Stimulated activated CD8-positive, alpha-beta memory T cell treated with anti-CD3 and anti-CD28 coated beads, Interleukin-15, amount 100 ng/mL, for 24 hours (primary cell): ENCODE results near the gene FLT1.

ENCODE experiments used
- DNase-seq: peaks from one replicate; pipeline ENCODE4 v3.0.0-alpha.2; 2020; ENCODE audit warnings: low read depth

The FLT1 gene

GRCh38 chr13:28485551-28485950 lies 9.4 kb downstream of the FLT1 start:
- no peak for DNase-seq

GRCh38 chr13:28485097-28485496 lies 9.8 kb downstream of the FLT1 start:
- no peak for DNase-seq

GRCh38 chr13:28483313-28483931 lies 11.5 kb downstream of the FLT1 start:
- DNase-seq = no peak

- DNase-seq = no peak
Observed at GRCh38 chr13:28479005-28479404, 15.9 kb downstream of the FLT1 start.

GRCh38 chr13:28478127-28478526 lies 16.8 kb downstream of the FLT1 start:
- no peak for DNase-seq

GRCh38 chr13:28477709-28477973 lies 17.3 kb downstream of the FLT1 start:
- DNase-seq = no peak

GRCh38 chr13:28476919-28477708 lies 17.8 kb downstream of the FLT1 start:
- DNase-seq = no peak

GRCh38 chr13:28475916-28476725 lies 18.8 kb downstream of the FLT1 start:
- DNase-seq = no peak

- no peak for DNase-seq
Observed at GRCh38 chr13:28474491-28475134, 20.3 kb downstream of the FLT1 start.

- no peak for DNase-seq
Observed at GRCh38 chr13:28473044-28473443, 21.9 kb downstream of the FLT1 start.

- DNase-seq = no peak
Observed at GRCh38 chr13:28471421-28471820, 23.5 kb downstream of the FLT1 start.

- DNase-seq = no peak
Observed at GRCh38 chr13:28470296-28470695, 24.6 kb downstream of the FLT1 start.

- DNase-seq = no peak
Observed at GRCh38 chr13:28469316-28469715, 25.6 kb downstream of the FLT1 start.

GRCh38 chr13:28468023-28468915 lies 26.7 kb downstream of the FLT1 start:
- DNase-seq = no peak

GRCh38 chr13:28467034-28467433 lies 27.9 kb downstream of the FLT1 start:
- no peak for DNase-seq

GRCh38 chr13:28466151-28466550 lies 28.8 kb downstream of the FLT1 start:
- DNase-seq = no peak

GRCh38 chr13:28464861-28465460 lies 30.0 kb downstream of the FLT1 start:
- no peak for DNase-seq

- DNase-seq = no peak
Observed at GRCh38 chr13:28463481-28463880, 31.4 kb downstream of the FLT1 start.

GRCh38 chr13:28459911-28460310 lies 35.0 kb downstream of the FLT1 start:
- DNase-seq = no peak

GRCh38 chr13:28458608-28459007 lies 36.3 kb downstream of the FLT1 start:
- no peak for DNase-seq

- DNase-seq = no peak
Observed at GRCh38 chr13:28458051-28458450, 36.9 kb downstream of the FLT1 start.
